Smooth muscle cell of the brain vasculature (primary cell): ENCODE data around the gene STK4.

Source experiments
- DNase-seq: peaks from one replicate; pipeline ENCODE4 v3.0.0-alpha.2; 2012; ENCODE audit warnings: low read depth, low spot score

Gene STK4

GRCh38 chr20:45028424-45029136 lies 62.3 kb downstream of the STK4 start:
- no peak for DNase-seq

GRCh38 chr20:45029884-45030283 lies 63.6 kb downstream of the STK4 start:
- no peak for DNase-seq

DNA sequence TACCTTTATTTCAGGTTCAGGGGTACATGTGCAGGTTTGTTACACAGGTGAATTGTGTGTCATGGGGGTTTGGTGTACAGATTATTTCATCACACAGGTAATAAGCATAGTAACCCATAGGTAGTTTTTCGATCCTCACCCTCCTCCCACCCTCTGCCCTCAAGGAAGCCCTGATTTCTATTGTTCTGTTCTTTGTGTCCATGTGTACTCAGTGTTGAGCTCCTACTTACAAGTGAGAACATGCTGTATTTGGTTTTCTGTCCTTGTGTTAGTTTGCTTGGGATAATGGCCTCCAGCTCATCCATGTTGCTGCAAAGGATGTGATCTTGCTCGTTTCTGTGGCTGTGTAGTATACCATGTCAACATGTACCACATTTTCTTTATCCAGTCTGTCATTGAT lies 66.0 kb downstream of the STK4 start:
- DNase-seq: no peak

DNA sequence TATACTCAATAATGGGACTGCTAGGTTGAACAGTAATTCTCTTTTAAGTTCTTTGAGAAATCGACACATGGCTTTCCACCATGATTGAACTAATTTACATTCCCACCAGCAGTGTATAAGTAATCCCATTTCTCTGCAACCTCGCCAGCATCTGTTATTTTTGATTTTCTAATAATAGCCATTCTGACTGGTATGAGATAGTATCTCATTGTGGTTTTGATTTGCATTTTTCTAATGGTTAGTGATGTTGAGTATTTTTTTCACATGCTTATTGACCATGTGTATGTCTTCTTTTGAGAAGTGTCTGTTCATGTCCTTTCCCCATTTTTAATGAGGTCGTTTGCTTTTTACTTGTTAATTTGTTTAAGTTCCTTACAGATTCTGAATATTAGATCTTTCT lies 66.5 kb downstream of the STK4 start:
- DNase-seq: no peak

DNA sequence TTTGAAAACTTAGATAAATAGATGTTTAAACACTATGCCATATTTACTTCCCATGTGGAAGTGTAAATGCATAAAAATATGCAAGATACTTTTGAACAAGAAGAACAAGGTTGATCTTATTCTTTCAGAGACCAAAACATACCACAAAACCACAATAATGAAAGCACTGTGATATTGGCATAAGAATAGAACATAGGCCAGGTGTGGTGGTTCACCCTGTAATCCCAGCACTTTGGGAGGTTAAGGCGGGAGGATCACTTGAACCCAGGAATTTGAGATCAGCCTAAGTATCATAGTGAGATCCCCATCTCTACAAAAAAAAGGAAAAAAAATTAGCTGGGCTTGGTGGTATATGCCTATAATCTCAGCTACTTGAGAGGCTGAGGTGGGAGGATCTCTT lies 68.1 kb downstream of the STK4 start:
- no peak for DNase-seq

DNA sequence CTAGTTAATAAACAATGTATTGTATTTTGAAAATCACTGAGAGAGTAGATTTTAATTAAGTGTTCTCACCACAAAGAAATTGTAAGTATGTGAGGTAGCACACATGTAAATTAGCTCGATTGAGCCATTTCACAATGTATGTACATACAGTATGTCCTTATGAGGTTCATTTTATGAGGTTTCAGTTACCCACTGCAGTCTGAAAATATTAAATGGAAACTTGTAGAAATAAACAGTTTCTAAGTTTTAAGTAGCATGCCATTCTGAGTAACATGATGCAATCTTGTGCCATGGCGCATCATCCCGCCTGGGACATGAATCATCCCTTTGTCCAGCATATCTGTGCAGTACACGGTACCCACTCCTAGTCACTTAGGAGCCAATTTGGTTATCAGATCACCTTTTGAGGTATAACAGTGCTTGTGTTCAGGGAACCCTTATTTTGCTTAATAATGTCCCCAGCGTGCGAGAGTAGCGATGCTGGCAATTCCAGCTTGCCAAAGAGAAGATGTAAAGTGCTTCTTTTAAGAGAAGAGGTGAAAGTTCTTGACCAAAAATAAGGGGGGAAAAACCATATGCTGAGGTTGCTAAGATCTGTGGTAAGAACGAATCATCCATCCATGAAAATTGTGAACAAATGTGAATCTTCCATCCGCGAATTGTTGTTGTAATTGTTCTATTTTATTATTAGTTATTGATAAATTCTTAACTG lies 69.9 kb downstream of the STK4 start:
- DNase-seq: no peak

- no peak for DNase-seq
Observed at GRCh38 chr20:45037050-45037449, 70.7 kb downstream of the STK4 start.

DNA sequence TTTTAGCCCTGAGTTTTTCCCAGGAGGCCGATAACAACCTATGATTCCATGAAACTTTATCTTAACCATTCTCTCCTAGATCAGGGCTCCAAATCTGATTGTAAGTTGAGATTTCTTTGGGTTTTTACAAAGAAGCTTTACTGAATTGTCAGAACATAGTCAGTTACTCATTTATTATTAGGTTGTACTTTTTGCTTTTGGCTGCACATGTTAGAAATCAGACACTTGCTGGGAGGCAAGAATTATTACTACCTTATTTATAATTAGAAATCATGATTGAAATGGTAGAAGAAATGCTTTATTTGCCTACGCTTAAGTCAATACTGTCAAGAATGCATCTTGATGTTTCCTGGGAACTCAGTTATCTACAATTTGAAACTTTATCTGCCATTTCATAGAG lies 71.3 kb downstream of the STK4 start:
- DNase-seq: no peak

DNA sequence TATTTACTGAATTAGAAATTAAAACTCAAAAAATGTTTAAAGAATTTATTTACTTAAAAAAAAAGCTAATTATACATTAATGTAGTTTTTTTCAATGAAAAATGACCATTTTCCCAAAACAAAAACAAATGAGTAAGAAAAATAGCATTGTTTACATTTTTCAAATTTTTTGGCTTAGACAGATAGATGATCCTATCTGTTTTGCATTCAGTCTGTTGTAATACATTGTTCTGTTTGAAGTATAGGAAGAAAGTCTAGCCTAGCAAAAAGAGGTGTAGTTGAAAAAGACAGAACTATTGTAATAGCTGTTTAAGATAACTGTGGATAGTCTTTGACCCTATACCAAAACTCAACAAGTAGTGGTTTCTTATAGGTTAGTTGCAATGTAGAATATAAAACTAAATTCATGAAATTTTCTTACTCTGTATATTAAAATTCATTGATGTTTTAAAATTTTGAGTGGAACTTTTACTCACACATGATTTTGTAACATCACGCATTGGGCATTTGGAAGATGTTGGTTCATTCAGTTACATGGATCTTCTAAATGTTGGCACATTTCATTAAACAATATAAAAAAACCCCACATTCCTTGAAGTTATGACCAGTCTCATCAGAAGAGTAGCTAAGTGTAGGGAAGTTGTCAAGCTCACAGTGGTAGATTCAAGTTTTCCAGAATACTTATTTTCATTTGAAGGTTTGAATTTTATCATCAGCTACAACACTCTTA lies 72.6 kb downstream of the STK4 start:
- DNase-seq: no peak

GRCh38 chr20:45039475-45039820 lies 73.1 kb downstream of the STK4 start:
- DNase-seq: no peak

- no peak for DNase-seq
Observed at GRCh38 chr20:45041464-45042337, 75.4 kb downstream of the STK4 start.

GRCh38 chr20:45042978-45043377 lies 76.7 kb downstream of the STK4 start:
- DNase-seq: no peak

DNA sequence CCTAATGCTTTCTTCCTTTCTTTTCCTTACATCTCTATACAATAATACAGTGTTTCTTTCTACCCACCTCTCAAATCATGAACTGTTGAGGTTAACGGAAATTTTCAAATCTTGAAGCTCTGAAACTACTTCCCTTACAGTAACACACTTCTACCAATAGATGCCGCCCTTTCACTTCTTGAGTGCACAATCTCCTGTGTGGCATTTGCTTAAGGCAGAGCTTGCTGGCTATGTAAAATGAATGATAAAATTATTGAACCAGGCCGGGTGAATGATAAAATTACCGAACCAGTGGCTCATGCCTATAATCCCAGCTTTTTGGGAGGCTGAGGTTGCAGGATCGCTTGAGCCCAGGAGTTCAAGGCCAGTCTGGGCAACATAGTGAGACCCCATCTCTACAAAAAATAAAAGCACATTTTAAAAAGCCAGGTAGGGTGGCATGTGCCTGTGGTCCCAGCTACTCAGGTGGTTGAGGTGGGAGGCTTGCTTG lies 77.8 kb downstream of the STK4 start:
- peak; percentile 56 for DNase-seq

DNA sequence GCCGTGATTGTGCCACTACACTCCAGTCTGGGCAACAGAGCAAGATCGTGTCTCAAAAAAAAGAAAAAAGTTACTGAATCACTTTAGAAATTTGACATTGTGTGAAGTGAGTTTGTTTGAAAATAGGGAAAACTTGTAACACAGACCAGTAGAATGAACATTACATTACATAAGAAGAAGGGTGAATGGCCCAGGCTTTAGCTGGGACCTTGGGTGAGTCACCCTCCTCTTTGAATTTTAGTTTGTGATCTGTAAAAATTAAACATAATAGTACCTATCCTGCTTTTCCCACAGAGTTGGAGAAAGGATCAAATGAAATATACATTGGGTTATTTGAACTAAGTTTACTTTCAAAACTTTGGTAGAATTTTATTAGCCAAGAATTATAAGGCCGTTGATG lies 78.3 kb downstream of the STK4 start:
- no peak for DNase-seq

DNA sequence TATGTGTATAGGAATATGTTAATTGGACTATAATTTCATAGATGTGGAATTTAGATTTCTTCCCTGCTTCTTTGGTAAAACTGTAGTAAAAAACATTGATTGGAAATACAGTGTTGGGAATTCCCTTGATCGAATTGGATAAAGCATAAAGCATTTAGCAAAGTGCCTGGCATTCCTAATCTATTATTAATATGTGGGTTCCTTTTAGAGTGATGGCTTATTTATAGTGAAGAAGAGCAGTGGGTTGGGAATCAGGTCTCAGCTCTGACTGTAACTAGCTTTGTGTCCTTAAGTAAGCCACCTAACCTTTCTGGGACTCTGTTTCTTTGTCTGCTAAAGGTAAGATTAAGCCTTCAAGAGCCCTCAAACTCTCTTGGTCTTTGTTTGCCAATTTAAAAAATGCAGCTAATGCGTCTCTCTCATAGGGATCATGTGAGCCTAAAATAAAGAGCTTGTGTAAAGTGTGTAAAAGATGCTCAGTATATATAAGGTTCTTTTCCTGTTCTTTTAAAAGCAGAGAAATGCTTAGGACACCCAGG lies 81.3 kb downstream of the STK4 start:
- DNase-seq: no peak

DNA sequence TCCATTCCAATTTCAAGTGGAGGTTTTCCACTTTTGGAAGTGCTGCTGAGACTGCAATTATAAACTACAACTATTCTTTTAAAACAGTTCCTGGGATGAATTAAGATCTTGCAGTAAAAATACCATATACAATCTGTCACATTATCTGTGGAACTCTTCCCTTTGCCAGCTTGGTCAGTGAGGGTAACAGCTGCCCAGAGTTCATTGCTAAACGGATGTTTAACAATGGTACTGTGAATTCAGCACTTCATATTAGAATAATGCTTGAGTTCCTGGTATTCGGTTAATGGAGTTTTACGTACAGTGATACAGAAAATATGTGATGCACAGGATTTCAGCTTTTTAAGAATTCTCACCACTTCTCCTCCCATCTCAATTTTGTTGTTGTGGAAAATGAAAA lies 83.1 kb downstream of the STK4 start:
- DNase-seq: no peak

- DNase-seq: no peak
Observed at GRCh38 chr20:45049904-45050471, 83.7 kb downstream of the STK4 start.

DNA sequence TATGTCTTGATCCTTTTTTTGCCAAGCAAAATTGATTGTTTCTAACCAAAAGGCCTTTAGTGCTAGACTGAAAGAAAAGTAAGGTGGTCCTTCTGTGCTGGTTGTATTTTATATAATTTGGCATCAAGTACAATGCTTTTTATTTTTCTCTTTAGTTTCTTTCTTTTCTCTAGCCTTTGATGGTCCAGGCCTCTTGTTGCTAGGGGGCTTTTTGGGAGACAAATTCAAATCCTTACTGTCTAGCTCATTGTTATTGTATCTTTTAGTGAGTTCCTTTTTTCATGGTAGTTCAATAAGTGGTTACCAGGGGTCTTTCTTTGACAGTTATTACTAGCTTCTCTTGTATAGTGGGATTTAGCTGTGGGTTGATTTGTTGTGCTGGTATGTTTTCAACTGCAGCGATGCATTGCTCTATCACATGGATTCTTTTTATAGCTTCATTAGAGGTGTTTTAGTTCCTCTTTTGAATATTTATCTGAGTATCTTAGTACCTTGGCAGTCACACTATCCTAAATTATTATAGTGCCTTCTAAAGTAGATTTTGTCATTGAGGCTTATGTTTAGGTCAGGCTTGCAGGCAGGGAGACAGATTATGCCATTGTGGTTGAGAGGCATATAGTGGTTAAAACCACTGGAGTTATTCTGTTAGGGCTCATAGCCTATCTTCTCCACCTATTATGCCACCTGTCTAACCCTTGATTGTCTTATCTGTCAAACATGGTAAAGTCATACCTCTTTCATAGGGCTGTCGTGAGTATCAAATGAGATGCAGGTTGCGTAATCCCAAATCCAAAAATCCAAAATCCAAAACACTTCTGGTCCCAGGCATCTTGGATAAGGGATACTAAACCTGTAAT lies 85.1 kb downstream of the STK4 start:
- no peak for DNase-seq

DNA sequence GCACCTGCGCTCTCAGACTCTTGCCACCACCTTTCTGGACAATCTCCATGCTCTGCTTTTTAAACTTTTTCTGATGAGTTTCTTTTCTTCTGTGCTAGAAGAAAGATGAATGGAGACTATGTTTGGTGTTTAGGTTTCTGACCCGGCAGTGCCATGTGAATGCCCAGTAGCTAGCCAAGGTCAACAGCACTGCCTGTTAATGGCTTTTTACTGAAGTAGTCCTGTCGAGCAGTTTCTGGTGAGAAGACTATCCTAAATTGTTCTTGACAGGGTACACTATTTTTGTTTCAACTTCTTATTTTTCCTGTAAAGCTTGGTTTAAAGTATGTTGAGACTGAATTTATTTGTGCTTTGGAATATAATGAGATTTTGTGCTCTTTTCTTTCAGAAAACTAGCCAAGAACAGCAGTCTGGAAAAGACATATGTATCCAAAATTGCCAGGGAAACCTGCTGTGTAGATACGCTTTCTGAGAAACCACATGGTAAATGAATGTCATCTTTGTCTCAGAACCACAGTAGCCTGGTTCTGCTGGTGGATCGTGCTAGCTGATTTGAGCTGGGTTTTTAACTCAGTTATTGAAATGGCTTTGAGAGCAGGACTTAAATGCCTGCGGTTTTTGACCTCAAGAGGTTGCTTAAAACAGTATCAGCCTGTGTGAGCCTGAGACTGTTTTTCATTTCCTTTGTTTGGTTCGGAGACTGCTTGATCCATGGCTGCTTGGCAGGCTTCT lies 86.6 kb downstream of the STK4 start:
- peak; percentile 2 for DNase-seq
